Endometrium (tissue), 2 donors: ENCODE results near the gene COL3A1.

Experiments used
- FAIRE-seq: peaks from 2 replicates; lab custom pipeline; 2012; peaks lifted over from hg19 to GRCh38; lab: Jason Lieb, UNC
- donor health status: control.
- donor health status: control.

COL3A1 gene

GRCh38 chr2:188976545-188977268 lies 2.5 kb downstream of the COL3A1 start:
- peak; percentile 87 for FAIRE-seq

DNA sequence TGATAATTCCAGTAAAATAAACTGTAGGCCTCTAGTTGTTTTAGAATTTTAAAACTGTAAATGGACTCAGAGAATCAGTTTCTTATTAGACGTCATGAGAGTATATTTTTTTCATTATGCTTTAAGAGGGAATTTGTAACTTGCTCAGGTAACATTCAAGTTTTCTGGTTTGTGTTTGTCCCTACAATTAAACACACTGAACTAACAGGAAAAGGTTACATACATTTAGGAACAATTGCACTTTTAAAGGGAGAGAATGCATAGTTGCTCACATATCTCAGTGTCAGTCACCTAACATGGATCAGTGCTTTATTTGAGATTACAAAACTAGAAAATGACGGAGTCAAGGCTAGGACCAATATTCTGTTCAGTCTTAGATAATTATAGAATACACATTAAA lies 3.1 kb downstream of the COL3A1 start:
- FAIRE-seq: no peak

- FAIRE-seq: peak; percentile 99
Observed at GRCh38 chr2:188978291-188979081, 4.3 kb downstream of the COL3A1 start.

DNA sequence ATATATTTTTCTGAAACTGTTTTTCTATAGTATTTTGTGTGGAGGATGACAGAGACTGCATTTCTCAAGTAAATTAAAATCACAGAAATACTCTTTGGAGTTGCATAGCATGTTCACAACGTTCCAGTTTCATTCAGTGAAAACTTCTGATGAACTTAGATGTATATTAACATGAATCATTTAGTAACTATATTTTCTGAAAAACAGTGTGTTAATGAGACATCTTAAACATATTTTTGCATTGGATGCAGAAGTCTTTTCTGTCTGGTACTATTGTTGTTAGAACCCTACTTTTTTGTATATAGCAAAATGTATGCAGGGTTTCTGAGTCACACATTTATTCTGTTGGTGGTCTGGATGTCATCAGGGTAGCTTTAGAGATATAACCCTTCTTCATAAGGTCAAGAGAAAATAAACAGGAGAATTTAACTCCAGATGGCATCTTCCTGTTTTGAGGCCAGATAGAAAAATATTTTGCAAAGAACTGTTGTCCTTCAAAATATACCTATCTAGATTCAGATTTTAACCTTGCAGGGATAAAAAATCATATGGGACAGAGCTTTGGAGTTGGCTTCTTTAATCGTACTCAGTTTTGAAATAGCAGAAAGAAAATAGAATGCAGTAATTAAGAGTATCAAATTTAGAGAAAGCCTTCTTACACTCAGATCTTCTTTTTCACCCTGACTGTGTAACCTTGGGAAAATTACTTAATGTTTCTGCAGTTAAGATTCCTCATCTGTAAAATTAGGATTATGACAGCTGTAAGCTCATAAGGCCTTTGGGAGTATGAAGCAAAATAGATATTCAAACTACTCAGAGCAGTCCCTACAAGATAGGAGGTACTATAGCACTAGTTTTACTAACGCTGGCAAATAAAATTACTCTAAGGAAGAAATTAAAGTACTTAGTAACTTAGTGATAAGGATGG lies 5.3 kb downstream of the COL3A1 start:
- no peak for FAIRE-seq

DNA sequence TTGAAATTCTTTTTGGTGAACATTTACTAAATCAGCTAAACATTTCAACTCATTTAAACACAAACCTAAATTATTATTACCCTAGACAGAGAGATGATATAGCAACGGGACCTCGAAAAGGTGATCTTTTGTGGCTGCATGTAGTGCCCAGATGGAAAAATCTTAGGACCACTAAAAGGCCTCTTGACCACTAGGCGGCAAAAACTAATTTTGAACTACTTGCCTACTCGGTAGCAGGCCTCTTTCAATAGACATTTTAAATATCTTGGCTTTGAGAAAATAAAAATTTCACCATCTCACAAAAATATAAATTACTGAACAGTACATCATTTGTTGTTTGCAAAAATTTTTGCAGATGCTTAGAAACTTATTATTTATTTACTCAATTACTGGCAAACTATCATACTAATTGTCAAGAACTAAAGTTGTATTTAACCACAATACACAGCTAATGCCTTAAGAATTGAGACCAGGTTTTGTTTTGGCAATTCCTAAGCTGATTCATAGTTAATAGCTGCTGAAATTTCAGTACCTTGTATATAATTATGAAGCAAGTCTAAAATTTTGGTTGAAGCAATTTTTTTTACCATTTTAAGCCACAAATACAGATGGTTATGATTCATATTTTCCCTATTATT lies 9.4 kb downstream of the COL3A1 start:
- peak; percentile 83 for FAIRE-seq

DNA sequence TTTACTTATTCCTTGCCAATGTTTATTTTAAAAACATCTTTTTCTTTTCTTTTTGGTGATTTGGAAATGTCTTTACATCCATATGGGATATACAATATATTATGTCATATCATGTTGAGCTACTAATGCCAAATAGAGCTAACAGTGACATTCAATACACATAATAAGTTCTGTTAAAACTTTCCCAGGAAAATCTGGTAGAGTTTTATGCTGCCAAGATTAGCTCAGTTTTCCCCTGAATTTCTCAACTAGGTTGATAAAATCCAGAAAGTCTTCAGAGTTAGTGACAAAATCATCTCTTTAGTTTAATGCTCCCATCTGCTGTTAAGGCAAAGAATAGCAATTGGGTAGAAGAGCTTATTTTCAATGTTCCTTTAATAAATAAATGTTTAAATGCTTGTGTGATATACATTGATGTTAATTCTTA lies 9.9 kb downstream of the COL3A1 start:
- peak; percentile 80 for FAIRE-seq

DNA sequence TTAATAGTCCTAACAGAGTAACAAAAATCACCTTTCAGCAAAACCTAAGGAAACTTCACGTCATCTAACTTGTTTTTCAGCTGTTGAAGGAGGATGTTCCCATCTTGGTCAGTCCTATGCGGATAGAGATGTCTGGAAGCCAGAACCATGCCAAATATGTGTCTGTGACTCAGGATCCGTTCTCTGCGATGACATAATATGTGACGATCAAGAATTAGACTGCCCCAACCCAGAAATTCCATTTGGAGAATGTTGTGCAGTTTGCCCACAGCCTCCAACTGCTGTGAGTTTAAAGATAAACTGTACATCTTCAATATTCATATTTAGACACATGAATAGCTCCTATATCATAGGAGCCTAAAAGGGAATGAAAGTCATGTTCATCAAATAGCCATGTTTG lies 10.5 kb downstream of the COL3A1 start:
- no peak for FAIRE-seq

DNA sequence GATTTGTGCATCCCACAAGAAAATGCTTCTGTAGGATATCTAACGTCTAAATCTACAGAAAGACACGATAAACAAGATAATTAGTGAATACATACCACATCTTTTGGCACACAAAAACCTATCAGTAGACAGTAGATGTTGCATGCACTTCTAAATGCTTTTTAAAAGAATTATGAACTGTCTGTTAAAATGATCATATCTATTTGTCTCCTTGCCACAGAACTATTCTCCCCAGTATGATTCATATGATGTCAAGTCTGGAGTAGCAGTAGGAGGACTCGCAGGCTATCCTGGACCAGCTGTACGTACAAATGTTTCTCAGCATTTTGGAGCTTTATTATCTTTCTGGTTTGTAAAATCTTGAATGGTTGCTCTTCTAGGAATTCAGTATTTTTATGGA lies 12.7 kb downstream of the COL3A1 start:
- FAIRE-seq: no peak

DNA sequence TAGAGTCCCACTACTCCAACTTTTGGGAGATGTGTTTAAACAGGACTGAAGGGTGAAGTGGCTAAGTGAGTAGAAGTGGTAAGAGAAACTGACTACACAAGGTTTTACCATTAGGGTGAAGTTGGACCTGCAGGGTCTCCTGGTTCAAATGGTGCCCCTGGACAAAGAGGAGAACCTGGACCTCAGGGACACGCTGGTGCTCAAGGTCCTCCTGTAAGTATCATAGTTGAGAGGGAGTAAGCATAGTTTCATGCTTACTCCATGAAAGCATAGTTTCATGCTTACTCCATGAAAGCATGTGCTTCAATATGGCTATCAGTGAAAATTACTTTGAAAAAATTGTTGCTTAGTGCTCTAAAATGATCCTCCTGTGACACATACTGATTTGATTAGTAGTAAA lies 19.1 kb downstream of the COL3A1 start:
- FAIRE-seq: no peak

DNA sequence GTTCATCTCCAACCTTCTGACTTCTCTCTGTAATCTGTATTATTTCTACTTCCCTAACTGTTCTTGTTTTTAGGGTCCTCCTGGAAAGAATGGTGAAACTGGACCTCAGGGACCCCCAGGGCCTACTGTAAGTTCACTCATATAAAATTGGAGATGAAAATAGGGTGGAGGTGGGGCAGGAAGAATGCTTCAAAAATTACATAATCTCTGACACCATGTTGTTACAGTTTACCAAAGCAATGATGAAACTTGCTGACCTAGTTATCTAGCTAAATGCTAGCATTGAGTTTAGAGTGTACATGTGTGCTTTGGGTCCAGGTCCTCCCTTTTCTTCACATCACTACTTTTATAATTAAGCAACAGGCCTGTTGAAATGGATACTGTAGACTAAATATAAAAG lies 23.1 kb downstream of the COL3A1 start:
- FAIRE-seq: peak; percentile 57

- peak; percentile 45 for FAIRE-seq
Observed at GRCh38 chr2:189000221-189000620, 26.0 kb downstream of the COL3A1 start.

DNA sequence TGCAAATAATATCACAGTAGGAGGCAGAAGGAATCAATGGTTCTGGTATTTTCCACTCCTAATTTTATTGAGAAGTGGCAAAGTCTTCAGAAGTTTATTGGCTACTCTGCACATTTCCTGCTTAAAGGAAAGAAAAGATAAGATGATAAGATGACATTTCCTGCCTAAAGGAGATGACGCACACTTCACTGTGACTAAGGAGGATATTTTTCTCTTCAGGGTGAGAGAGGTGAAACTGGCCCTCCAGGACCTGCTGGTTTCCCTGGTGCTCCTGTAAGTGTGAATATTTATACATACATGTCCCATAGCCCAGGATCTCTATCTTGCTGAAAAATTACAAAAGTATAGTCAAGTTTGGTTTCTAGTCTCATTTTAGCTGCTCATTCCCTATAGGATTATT lies 27.9 kb downstream of the COL3A1 start:
- FAIRE-seq: no peak

DNA sequence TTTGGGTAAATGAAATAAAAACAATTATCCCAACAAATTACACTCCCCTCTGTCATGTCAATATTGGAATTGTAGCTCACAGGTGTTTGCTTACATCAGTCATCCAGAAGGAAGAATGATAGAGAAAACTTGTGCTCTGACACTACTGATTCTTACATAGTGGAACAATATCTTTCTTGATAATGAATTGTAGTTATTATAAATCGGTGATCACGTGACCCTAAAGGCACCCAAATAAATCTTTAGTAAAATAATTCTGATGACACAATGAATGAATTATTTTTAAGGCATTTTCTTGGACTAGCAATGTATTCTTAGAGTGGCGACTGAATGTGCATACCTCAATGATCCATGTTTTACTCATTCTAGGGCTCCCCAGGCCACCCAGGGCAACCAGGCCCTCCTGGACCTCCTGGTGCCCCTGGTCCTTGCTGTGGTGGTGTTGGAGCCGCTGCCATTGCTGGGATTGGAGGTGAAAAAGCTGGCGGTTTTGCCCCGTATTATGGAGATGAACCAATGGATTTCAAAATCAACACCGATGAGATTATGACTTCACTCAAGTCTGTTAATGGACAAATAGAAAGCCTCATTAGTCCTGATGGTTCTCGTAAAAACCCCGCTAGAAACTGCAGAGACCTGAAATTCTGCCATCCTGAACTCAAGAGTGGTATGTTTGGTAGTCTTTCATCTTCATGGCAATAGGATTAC lies 34.5 kb downstream of the COL3A1 start:
- FAIRE-seq: no peak

DNA sequence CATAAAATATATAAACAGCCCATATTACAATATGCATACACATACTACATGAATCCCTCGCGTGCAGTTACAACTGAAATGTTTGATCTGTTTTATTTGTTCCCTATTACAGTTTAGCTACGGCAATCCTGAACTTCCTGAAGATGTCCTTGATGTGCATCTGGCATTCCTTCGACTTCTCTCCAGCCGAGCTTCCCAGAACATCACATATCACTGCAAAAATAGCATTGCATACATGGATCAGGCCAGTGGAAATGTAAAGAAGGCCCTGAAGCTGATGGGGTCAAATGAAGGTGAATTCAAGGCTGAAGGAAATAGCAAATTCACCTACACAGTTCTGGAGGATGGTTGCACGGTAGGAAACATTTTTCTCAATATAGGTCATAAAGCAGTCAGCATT lies 36.4 kb downstream of the COL3A1 start:
- FAIRE-seq: no peak

- no peak for FAIRE-seq
Observed at GRCh38 chr2:189012351-189012750, 38.2 kb downstream of the COL3A1 start.

- no peak for FAIRE-seq
Observed at GRCh38 chr2:189013031-189013430, 38.9 kb downstream of the COL3A1 start.

GRCh38 chr2:189013671-189014448 lies 39.7 kb downstream of the COL3A1 start:
- FAIRE-seq: no peak

GRCh38 chr2:189014449-189015138 lies 40.4 kb downstream of the COL3A1 start:
- FAIRE-seq: peak; percentile 26

DNA sequence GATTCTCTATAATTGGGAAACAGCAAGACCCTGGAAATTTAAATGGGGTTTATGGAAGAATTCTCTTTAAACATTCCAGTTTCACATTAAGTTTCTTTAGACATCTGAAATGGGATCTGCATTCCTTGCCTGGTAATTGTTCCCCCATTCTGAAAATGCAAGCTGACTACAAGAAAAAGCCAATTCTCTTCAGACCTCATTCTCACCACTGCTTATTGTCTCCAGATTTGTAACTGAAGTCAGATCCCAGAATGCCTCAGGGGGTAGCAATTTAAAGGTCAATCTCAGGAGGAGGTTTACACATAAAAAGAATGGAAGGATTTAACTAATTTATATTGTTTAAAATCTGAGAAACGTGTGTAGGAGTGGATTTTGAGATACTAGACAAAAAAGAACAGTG lies 41.2 kb downstream of the COL3A1 start:
- peak; percentile 84 for FAIRE-seq

DNA sequence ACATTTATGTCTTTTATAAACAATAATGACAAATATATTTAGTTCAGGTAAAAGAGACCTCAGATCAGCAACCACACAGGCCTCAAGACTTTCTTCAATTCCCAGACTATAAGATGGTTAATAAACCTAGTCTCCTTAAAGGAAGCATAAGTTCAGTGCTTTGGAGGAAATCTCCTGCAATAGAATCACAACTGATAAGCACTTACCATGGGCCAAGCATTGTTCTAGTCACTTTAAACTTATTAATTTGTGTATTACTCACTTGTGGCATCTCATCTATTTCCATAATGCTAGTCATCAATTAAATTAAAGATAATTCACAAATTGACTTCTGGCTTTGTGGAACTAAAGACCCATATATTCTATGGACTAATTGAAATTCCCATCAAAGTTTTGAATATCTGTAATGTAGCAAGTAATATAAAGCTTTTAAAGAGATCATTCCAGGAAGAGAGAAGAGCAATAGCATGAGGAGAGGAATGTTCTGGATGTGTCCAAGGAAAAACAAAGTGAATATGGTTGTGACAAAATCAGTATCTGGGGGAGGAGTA lies 42.2 kb downstream of the COL3A1 start:
- no peak for FAIRE-seq
